HG03103 (cell line): ENCODE results near the gene HIRA.
A peak's percentile ranks its signal among the peaks of the same experiment; 100 is the strongest.

Experiments
- ATAC-seq: cut with Tn5 transposase; IDR thresholded peaks from one replicate; pipeline ENCODE4 v1.9.1; 2021; ENCODE audit warnings: low read depth; ENCODE audit not compliant: unreplicated experiment

The HIRA gene

GRCh38 chr22:19431649-19432132 lies at the start of gene HIRA:
TSS of gene HIRA (minus strand) at chr22:19431733. CDS start at chr22:19431476, 257 bp downstream.
- peak; percentile 39 for ATAC-seq

- ATAC-seq, result no peak
Measured at GRCh38 chr22:19480789-19481188, 49.3 kb upstream of the HIRA start.

- no peak for ATAC-seq
Measured at GRCh38 chr22:19480173-19480568, 48.6 kb upstream of the HIRA start.

DNA sequence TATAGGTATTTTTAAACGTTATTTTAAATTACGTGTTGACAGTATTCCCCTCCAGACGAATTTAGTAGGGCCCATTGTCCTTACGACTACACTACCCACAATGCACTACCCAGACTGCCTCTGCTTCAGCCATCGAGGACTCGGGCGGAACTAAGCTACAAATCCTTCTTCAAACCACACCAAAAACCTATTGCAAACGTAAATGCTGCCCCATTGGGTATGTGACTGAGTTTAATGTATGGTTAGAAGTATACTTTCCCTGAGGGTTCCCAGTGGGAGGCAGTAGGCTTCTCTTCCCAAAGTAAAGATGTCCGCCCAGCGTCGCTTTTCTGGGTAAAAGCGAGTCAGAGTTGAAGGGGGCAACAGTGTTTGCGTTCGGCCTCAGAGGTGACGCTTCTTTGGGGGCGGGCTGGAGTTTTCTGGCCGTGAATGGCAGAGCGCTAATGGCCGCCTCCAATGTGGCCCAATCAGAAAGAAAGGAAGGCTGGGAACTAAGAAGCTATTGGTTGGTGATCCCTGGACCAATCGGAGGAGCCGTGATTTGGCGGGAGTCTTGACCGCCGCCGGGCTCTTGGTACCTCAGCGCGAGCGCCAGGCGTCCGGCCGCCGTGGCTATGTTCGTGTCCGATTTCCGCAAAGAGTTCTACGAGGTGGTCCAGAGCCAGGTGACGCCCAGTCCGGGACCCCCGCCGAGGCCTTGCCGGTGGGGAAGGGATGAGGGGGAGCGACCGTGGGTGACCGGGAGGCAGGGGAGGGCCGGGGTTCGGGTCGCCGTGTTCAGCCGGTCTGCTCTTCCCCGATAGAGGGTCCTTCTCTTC lies 48.0 kb upstream of the HIRA start, which contains the start of gene CDC45:
Gene CDC45 (plus strand): TSS at position 566 of the 818 bp plus-strand sequence. CDS start 49 bp downstream, at position 615.
- peak; percentile 73 for ATAC-seq

DNA sequence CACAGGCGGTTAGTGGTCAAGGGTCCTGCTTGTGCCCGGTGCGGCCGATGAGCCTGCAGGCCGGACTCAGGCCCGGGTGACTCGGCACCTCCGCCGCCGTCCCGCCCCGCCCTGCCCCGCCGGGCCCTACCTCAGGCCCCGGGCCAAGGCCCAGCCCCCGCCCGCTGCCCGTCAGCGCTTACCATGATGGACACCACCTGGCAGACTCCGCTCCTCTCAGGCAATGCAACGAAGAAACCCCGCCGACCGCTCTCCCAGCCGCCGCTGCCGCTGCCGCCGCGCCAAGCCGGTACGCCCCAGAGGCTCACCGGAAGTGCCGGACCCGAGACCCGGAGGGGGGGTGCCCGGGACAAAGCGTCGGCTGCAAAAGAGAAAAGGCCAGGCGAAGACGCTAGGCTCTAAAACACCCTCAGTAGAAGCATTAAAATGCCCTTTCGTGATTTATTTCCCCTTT lies 47.4 kb upstream of the HIRA start, which contains the start of gene UFD1:
Gene UFD1 (minus strand): TSS at position 293 of the 454 bp plus-strand sequence. CDS start 108 bp downstream, at position 185.
- peak; percentile 40 for ATAC-seq

DNA sequence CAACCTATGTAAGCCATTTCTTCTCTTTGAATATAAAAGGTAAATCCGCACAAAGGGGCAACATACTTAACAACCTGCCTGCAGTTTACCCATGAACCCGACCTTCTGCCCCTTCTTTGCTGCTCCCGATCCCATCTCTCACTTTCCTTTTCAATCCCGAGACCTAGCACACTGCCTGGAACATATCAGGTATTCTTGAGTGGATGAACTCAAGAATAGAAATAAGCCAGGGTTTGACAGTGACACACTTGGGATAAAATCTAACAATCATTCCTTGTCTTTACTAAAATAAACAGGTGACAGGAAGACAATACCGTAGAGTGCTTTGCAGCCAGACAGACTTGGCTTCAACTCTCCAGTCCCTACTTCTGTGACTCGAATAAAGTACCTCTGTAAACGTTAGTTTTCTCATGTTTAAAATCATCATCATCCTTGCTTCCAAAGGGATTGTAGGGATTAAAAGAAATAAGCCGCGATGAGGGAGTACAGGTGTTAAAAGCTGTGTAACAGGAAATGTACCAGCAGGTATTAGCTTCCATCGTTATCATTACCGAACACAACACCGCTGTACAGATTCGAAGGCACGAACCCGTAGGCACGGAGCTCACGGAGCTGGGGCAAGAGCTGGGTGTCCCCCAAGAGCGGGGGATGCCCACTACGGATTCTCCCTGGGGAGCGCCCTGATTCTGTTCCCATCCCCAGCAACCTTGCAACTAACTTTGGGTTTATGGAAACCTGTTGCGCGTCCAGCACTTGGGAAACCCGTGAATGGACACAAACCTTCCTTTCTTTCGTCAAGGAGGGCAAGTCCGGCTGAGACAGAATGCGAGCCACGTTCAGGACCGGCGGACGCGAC lies 46.7 kb upstream of the HIRA start:
- no peak for ATAC-seq

DNA sequence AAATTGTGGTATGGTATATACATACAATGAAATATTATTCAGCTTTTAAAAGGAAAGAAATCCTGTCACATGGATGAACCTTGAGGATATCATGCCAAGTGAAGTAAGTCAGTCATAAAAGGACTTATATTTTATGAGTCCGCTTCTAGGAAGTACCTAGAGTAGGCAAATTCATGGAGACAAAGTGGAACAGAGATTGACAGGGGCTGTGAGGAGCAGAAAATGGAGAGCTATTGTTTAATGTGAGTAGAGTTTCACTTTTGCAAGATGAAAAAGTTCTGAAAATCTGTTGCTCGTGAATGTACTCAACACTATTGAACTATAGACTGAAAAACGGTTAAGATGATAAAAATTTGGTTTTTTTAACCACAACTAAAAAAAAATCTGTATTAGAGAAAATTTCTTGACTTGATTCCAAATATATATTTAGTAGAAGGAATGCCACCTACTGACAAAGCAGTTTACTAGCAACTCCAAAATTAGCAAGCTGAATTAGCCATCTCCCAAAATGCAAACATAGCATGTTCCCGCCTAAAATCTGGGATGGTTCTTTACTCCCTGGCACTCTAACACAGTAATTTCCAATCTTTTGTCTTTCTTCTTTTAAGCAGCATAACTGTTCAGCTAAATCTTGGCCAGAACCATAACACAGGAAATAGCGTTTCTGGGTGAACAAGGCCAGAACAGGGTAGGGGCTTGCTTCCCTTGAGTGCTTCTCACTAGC lies 46.0 kb upstream of the HIRA start:
- ATAC-seq, result no peak

DNA sequence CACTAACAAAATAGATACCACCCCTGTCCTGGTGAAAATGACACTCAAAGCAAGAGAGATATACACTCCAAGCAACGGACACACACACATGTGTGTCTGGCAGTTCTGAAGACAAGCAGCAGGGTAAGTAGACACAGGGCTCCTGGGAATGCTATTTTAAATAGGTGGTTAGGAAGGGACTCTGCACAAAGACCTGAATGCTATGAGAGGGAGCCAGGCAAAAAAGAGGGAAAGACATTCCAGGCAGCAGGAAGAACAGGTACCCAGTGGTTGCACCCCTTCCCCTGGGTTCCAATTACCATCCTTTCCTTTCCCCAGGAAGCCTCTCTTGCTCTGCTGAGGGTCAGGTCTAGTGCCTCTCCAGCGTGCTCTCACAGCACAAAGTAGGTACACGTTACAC lies 44.5 kb upstream of the HIRA start:
- no peak for ATAC-seq

- no peak for ATAC-seq
Measured at GRCh38 chr22:19473578-19473977, 42.0 kb upstream of the HIRA start.

DNA sequence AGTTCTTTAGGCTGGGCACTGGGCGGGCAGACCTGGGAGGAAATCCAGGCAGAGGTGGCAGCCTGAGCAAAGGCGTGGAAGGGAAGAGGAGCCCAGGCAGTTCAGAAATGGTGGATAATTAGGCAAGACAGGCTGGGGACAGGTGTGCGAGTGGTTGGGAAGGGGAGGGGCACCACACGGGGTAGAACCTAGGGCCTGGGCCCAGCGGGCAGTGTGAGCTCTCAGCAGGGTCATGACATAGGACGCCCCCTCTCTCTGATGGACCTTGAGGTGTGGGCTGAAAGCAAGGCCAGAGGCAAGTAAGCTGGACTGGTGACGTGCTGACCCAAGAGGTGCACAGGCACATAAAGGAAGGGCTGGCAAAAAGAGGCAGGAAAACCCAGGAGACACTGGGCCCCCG lies 40.7 kb upstream of the HIRA start:
- no peak for ATAC-seq

- no peak for ATAC-seq
Measured at GRCh38 chr22:19471572-19471971, 40.0 kb upstream of the HIRA start.

- no peak for ATAC-seq
Measured at GRCh38 chr22:19470010-19470409, 38.5 kb upstream of the HIRA start.

- no peak for ATAC-seq
Measured at GRCh38 chr22:19469421-19469820, 37.9 kb upstream of the HIRA start.

DNA sequence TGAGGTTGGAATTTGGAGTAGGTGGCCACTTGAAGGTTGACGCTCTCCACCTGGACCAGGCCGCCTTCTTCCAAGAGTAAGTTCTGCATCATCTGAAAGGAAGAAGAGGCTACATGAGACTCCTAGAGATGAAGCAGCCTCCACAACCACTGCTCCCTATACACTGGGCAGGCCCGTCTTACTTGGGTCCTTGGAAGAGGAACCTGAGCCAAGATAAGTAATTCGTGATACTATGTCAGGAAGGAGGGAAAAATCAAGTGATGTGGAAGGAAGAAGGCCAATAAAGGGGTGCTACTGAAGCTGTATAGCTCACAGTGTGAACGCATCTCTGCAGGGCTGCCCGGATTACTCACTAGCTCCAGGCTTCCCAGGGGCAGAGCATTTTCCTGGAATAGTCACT lies 36.4 kb upstream of the HIRA start:
- ATAC-seq, result no peak

DNA sequence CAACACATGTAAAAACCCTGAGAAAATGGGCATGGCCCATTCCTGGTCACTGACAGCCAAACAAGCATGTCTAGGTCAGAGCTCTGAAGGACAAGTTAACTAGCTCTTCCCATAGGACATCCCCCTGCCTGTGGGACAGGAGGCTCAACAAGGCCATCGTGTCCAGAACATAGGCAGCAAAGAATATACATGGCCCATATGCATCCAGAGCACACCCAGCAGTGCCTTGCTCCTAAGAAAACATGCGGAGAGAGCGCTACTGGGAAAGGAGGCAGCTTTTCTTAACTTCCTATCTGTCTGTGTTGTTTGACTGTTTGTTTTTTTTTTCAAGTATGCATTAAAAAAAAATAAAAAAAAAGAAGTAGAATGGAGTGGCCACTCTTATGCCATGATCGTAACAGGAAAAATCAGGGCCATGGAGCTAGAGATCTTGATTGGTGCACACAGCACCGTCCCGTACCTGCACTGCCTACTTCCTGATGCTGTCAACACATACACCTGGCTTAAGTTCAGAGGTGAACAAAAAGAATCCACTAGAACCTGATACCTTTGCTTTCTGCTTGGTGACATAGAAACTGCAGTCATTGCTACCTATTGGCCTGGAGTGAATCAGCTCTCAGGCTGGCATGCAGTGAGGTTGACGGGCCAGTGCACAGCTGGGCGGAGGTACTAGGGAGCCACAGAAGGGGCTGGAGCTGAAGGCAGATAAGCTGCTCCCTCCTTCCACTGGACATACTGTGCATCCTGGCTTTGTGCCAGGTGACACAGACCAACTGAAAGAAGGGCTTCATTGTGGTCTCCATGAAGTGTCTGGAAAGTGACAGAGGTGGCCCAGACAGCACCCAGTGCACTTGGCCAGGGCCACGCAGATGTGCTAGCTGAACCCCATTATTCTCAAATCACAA lies 35.6 kb upstream of the HIRA start:
- ATAC-seq, result no peak

DNA sequence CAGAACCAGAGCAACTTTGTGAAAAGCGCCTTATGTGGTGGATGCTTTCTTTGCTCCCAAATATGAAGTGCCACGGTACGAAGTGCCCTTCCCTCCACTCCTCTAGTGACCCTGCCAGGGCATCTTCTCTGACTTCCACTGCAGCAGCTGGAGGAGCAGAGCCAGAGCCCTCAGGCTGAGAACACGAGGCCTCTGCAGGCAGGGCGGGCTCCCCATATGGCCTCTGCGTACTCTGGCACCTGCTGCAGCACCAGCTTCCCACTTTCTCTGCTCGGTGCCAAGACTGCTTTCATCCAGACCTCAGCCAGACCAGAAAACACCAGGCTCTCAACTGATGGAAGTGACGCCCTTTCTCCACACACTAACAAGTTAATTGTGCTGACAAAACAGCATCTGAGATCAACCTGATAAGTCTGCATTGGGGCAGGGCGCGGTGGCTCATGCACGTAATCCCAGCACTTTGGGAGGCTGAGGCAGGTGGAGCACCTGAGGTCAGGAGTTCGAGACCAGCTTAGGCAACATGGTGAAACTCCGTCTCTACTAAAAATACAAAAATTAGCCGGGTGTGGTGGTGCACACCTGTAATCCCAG lies 34.7 kb upstream of the HIRA start:
- ATAC-seq, result no peak

- ATAC-seq, result no peak
Measured at GRCh38 chr22:19464975-19465374, 33.4 kb upstream of the HIRA start.

DNA sequence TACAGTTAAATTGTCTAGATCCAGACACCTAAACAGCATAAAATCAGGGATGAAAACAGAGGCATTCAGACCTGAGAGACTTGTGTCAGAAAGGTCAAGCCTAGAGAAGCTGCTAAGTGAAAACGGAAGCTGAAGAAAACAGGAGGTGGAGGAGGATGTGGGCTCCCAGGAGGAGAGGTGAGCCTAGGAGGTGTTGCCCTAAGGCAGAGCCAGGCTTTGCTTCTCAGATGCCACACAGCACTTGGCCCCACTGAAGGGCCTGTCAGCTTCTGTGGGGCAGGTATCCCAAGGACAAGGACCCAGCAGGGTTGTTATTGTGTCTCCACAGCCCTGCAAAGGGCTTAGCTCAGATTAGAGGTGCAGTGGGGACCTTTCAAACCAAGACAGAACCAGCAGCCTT lies 33.0 kb upstream of the HIRA start:
- no peak for ATAC-seq
